ENCODE results near the gene COP1.

COP1 gene

GRCh38 chr1:176073524-176074157, 133.4 kb downstream of the COP1 start:
- Mint-ChIP-seq H3K27me3 (ENCODE audit: low read depth) (no peaks in the 10 kb centered on the region), H3K27ac (no peak overlapping the region), H3K4me1 (ENCODE audit: low read depth) (peaks cover 1% of the 10 kb centered on the region), H3K4me3 (no peak overlapping the region), H3K36me3 (ENCODE audit: low read depth) (peaks cover 43% of the 10 kb centered on the region), H3K9me3 (peaks cover 28% of the 10 kb centered on the region)
- DNase-seq (ENCODE audit: low spot score), result no peak

- H3K4me1 Mint-ChIP-seq (ENCODE audit: low read depth), result peaks cover 1% of the 10 kb centered on the region
- peaks cover 11% of the 10 kb centered on the region for H3K36me3 Mint-ChIP-seq (ENCODE audit: low read depth)
- no peaks in the 10 kb centered on the region for H3K27me3 Mint-ChIP-seq (ENCODE audit: low read depth)
- no peaks in the 10 kb centered on the region for H3K9me3 Mint-ChIP-seq
- H3K4me3 Mint-ChIP-seq, result no peak overlapping the region
- no peak for DNase-seq (ENCODE audit: low spot score)
- no peak overlapping the region for H3K27ac Mint-ChIP-seq
Measured at GRCh38 chr1:176068901-176069300, 138.2 kb downstream of the COP1 start.

GRCh38 chr1:176068256-176068655, 138.8 kb downstream of the COP1 start:
- Mint-ChIP-seq H3K27ac (no peak overlapping the region), H3K4me1 (ENCODE audit: low read depth) (no peaks in the 10 kb centered on the region), H3K9me3 (no peaks in the 10 kb centered on the region), H3K36me3 (ENCODE audit: low read depth) (peaks cover 8% of the 10 kb centered on the region), H3K4me3 (no peak overlapping the region), H3K27me3 (ENCODE audit: low read depth) (no peaks in the 10 kb centered on the region)
- DNase-seq (ENCODE audit: low spot score), result no peak

- DNase-seq (ENCODE audit: low spot score), result no peak
- H3K27me3 Mint-ChIP-seq (ENCODE audit: low read depth), result no peaks in the 10 kb centered on the region
- no peak overlapping the region for H3K27ac Mint-ChIP-seq
- H3K36me3 Mint-ChIP-seq (ENCODE audit: low read depth), result peaks cover 8% of the 10 kb centered on the region
- H3K9me3 Mint-ChIP-seq, result no peaks in the 10 kb centered on the region
- H3K4me1 Mint-ChIP-seq (ENCODE audit: low read depth), result no peaks in the 10 kb centered on the region
- H3K4me3 Mint-ChIP-seq, result no peak overlapping the region
Measured at GRCh38 chr1:176066709-176067108, 140.4 kb downstream of the COP1 start.

GRCh38 chr1:176058686-176059085, 148.4 kb downstream of the COP1 start:
- Mint-ChIP-seq H3K36me3 (ENCODE audit: low read depth) (peaks cover 2% of the 10 kb centered on the region), H3K4me3 (no peak overlapping the region), H3K27ac (no peak overlapping the region), H3K9me3 (no peaks in the 10 kb centered on the region), H3K4me1 (ENCODE audit: low read depth) (no peaks in the 10 kb centered on the region), H3K27me3 (ENCODE audit: low read depth) (no peaks in the 10 kb centered on the region)
- no peak for DNase-seq (ENCODE audit: low spot score)

- H3K4me1 Mint-ChIP-seq (ENCODE audit: low read depth), result no peaks in the 10 kb centered on the region
- H3K27ac Mint-ChIP-seq, result no peak overlapping the region
- DNase-seq (ENCODE audit: low spot score), result no peak
- H3K27me3 Mint-ChIP-seq (ENCODE audit: low read depth), result no peaks in the 10 kb centered on the region
- peaks cover 2% of the 10 kb centered on the region for H3K36me3 Mint-ChIP-seq (ENCODE audit: low read depth)
- H3K9me3 Mint-ChIP-seq, result no peaks in the 10 kb centered on the region
- H3K4me3 Mint-ChIP-seq, result no peak overlapping the region
Measured at GRCh38 chr1:176056312-176056711, 150.8 kb downstream of the COP1 start.

GRCh38 chr1:176055398-176055797, 151.7 kb downstream of the COP1 start:
- Mint-ChIP-seq H3K27ac (no peak overlapping the region), H3K4me3 (no peak overlapping the region), H3K27me3 (ENCODE audit: low read depth) (no peaks in the 10 kb centered on the region), H3K9me3 (no peaks in the 10 kb centered on the region), H3K4me1 (ENCODE audit: low read depth) (no peaks in the 10 kb centered on the region), H3K36me3 (ENCODE audit: low read depth) (peaks cover 2% of the 10 kb centered on the region)
- DNase-seq (ENCODE audit: low spot score), result no peak

- Mint-ChIP-seq H3K27ac (no peak overlapping the region), H3K4me1 (ENCODE audit: low read depth) (no peaks in the 10 kb centered on the region), H3K9me3 (no peaks in the 10 kb centered on the region), H3K27me3 (ENCODE audit: low read depth) (no peaks in the 10 kb centered on the region), H3K4me3 (no peak overlapping the region), H3K36me3 (ENCODE audit: low read depth) (peaks cover 2% of the 10 kb centered on the region)
- no peak for DNase-seq (ENCODE audit: low spot score)
Measured at GRCh38 chr1:176051902-176052518, 155.1 kb downstream of the COP1 start.

- Mint-ChIP-seq H3K36me3 (ENCODE audit: low read depth) (peaks cover 2% of the 10 kb centered on the region), H3K4me3 (no peak overlapping the region)
Measured at GRCh38 chr1:176051402-176051801, 155.7 kb downstream of the COP1 start.

GRCh38 chr1:176049582-176049981, 157.5 kb downstream of the COP1 start:
- Mint-ChIP-seq H3K27me3 (ENCODE audit: low read depth) (no peaks in the 10 kb centered on the region), H3K4me1 (ENCODE audit: low read depth) (no peaks in the 10 kb centered on the region), H3K36me3 (ENCODE audit: low read depth) (no peaks in the 10 kb centered on the region), H3K27ac (no peak overlapping the region), H3K9me3 (no peaks in the 10 kb centered on the region), H3K4me3 (no peak overlapping the region)
- no peak for DNase-seq (ENCODE audit: low spot score)

More at GRCh38 chr1:176051402-176051801, 155.7 kb downstream of the COP1 start:
- H3K4me1 Mint-ChIP-seq (ENCODE audit: low read depth), result no peaks in the 10 kb centered on the region
- H3K27me3 Mint-ChIP-seq (ENCODE audit: low read depth), result no peaks in the 10 kb centered on the region
- no peak overlapping the region for H3K27ac Mint-ChIP-seq
- DNase-seq (ENCODE audit: low spot score), result no peak
- H3K9me3 Mint-ChIP-seq, result no peaks in the 10 kb centered on the region

- H3K9me3 Mint-ChIP-seq, result no peaks in the 10 kb centered on the region
- H3K4me3 Mint-ChIP-seq, result no peak overlapping the region
- H3K36me3 Mint-ChIP-seq (ENCODE audit: low read depth), result peaks cover 4% of the 10 kb centered on the region
- H3K27me3 Mint-ChIP-seq (ENCODE audit: low read depth), result no peaks in the 10 kb centered on the region
- H3K27ac Mint-ChIP-seq, result no peak overlapping the region
- H3K4me1 Mint-ChIP-seq (ENCODE audit: low read depth), result no peaks in the 10 kb centered on the region
- no peak for DNase-seq (ENCODE audit: low spot score)
Measured at GRCh38 chr1:176046926-176047325, 160.2 kb downstream of the COP1 start.

GRCh38 chr1:176043537-176043936, 163.5 kb downstream of the COP1 start:
- H3K4me3 Mint-ChIP-seq, result no peak overlapping the region
- no peaks in the 10 kb centered on the region for H3K27me3 Mint-ChIP-seq (ENCODE audit: low read depth)
- DNase-seq (ENCODE audit: low spot score), result no peak
- H3K9me3 Mint-ChIP-seq, result no peaks in the 10 kb centered on the region
- peaks cover 27% of the 10 kb centered on the region for H3K36me3 Mint-ChIP-seq (ENCODE audit: low read depth)
- peaks cover 6% of the 10 kb centered on the region for H3K4me1 Mint-ChIP-seq (ENCODE audit: low read depth)
- H3K27ac Mint-ChIP-seq, result no peak overlapping the region

- no peaks in the 10 kb centered on the region for H3K9me3 Mint-ChIP-seq
- H3K4me1 Mint-ChIP-seq (ENCODE audit: low read depth), result peaks cover 3% of the 10 kb centered on the region
- H3K27me3 Mint-ChIP-seq (ENCODE audit: low read depth), result no peaks in the 10 kb centered on the region
- H3K4me3 Mint-ChIP-seq, result no peak overlapping the region
- H3K27ac Mint-ChIP-seq, result no peak overlapping the region
- H3K36me3 Mint-ChIP-seq (ENCODE audit: low read depth), result peaks cover 33% of the 10 kb centered on the region
- no peak for DNase-seq (ENCODE audit: low spot score)
Measured at GRCh38 chr1:176033881-176034280, 173.2 kb downstream of the COP1 start.

- Mint-ChIP-seq H3K27ac (no peak overlapping the region), H3K4me1 (ENCODE audit: low read depth) (peaks cover 3% of the 10 kb centered on the region), H3K36me3 (ENCODE audit: low read depth) (peaks cover 29% of the 10 kb centered on the region), H3K9me3 (no peaks in the 10 kb centered on the region), H3K27me3 (ENCODE audit: low read depth) (no peaks in the 10 kb centered on the region), H3K4me3 (no peak overlapping the region)
- no peak for DNase-seq (ENCODE audit: low spot score)
Measured at GRCh38 chr1:176033474-176033873, 173.6 kb downstream of the COP1 start.

All from T-helper 2 cell treated with Interferon-gamma antibody and Interleukin-4, amounts not matched to agents 5 μg/mL and 100 μg/mL, for 36 hours (primary cell).